Brain microvascular endothelial cell (primary cell): ENCODE results near the gene INKA2.

Experiments
- DNase-seq: peaks from one replicate; pipeline ENCODE4 v3.0.0-alpha.2; 2020
- H3K27ac ChIP-seq: fragments of 250-450 bp; sonication (Bioruptor Pico); 2 replicates; pipeline ENCODE4 v1.5.1; 2020; ENCODE audit warnings: mild to moderate bottlenecking, moderate library complexity
- H3K27me3 ChIP-seq: fragments of 250-450 bp; sonication (Bioruptor Pico); replicated peaks from 2 replicates; pipeline ENCODE4 v1.5.1; 2020; ENCODE audit warnings: mild to moderate bottlenecking
- H3K36me3 ChIP-seq: fragments of 250-450 bp; sonication (Bioruptor Pico); replicated peaks from 2 replicates; pipeline ENCODE4 v1.5.1; 2020; ENCODE audit warnings: mild to moderate bottlenecking
- H3K4me3 ChIP-seq: 2 replicates; pipeline ENCODE4 v1.5.1; 2011; ENCODE audit warnings: low read depth, mild to moderate bottlenecking, control low read depth, low read length, moderate library complexity
- CTCF ChIP-seq: IDR thresholded peaks from 2 replicates; pipeline ENCODE4 v1.5.1; 2011; ENCODE audit warnings: low read depth, mild to moderate bottlenecking, moderate library complexity, low read length, control low read depth, inconsistent platforms; ENCODE audit errors: missing control alignments
- in situ Hi-C: cut with HindIII; loops from 2 replicates; pipeline ENCODE4 v1.10.0; 2017; ENCODE audit warnings: low sequenced_read_pairs, low pct_ligation_motif_present

INKA2 gene

GRCh38 chr1:111734426-111734825, 4.8 kb downstream of the INKA2 start:
- in situ Hi-C loops = no loop called here

GRCh38 chr1:111733992-111734341, 5.2 kb downstream of the INKA2 start:
- no peak for TF ChIP-seq CTCF
- peak overlapping the region; percentile 10 for H3K27ac ChIP-seq

More at GRCh38 chr1:111734426-111734825, 4.8 kb downstream of the INKA2 start:
- no peak for DNase-seq
- Histone ChIP-seq H3K27me3 (no peaks in the 10 kb centered on the region), H3K27ac (no peak overlapping the region), H3K36me3 (no peaks in the 10 kb centered on the region), H3K4me3 (no peak overlapping the region)
- TF ChIP-seq CTCF = no peak

GRCh38 chr1:111733183-111733991, 5.8 kb downstream of the INKA2 start:
- in situ Hi-C loops = no loop called here
- Histone ChIP-seq H3K27ac (peak overlapping the region; percentile 10), H3K36me3 (no peaks in the 10 kb centered on the region), H3K27me3 (no peaks in the 10 kb centered on the region), H3K4me3 (no peak overlapping the region)
- TF ChIP-seq CTCF = no peak
- peak; percentile 76 for DNase-seq

More at GRCh38 chr1:111733992-111734341, 5.2 kb downstream of the INKA2 start:
- Histone ChIP-seq H3K27me3 (no peaks in the 10 kb centered on the region), H3K36me3 (no peaks in the 10 kb centered on the region), H3K4me3 (no peak overlapping the region)
- DNase-seq = no peak
- in situ Hi-C loops = no loop called here

GRCh38 chr1:111732718-111733117, 6.5 kb downstream of the INKA2 start:
- DNase-seq = no peak
- Histone ChIP-seq H3K36me3 (no peaks in the 10 kb centered on the region), H3K27ac (no peak overlapping the region), H3K27me3 (no peaks in the 10 kb centered on the region), H3K4me3 (no peak overlapping the region)
- in situ Hi-C loops = no loop called here
- no peak for TF ChIP-seq CTCF

- DNase-seq = no peak
- Histone ChIP-seq H3K4me3 (no peak overlapping the region), H3K36me3 (no peaks in the 10 kb centered on the region), H3K27me3 (no peaks in the 10 kb centered on the region), H3K27ac (no peak overlapping the region)
- no peak for TF ChIP-seq CTCF
- in situ Hi-C loops = no loop called here
Measured at GRCh38 chr1:111731956-111732355, 7.2 kb downstream of the INKA2 start.

GRCh38 chr1:111730706-111731105, 8.5 kb downstream of the INKA2 start:
- Histone ChIP-seq H3K4me3 (no peak overlapping the region), H3K27me3 (no peaks in the 10 kb centered on the region), H3K36me3 (no peaks in the 10 kb centered on the region), H3K27ac (no peak overlapping the region)
- no peak for DNase-seq
- in situ Hi-C loops = no loop called here
- no peak for TF ChIP-seq CTCF
